H9 (cell line): ENCODE measurements around the gene RAD54L. TPM values are rescaled to one million over a fixed set of nuclear protein-coding genes. Genes with fewer than 3 reads are reported as not detected.

Source experiments
- DNase-seq: peaks from one replicate; pipeline ENCODE4 v3.0.0-alpha.2; 2017
- H2AFZ ChIP-seq: one replicate; pipeline ENCODE4 v1.6.1; 2013; ENCODE audit warnings: mild to moderate bottlenecking, low read length, control low read depth, moderate library complexity
- H2AK5ac ChIP-seq: 2 replicates; pipeline ENCODE4 v1.6.1; 2013; ENCODE audit warnings: low read length, control low read depth, mixed read lengths; ENCODE audit not compliant: insufficient read length
- H2BK120ac ChIP-seq: one replicate; pipeline ENCODE4 v1.6.1; 2013; ENCODE audit warnings: low read depth, mild to moderate bottlenecking, low read length, control low read depth, inconsistent platforms; ENCODE audit not compliant: poor library complexity, severe bottlenecking
- H2BK12ac ChIP-seq: 2 replicates; pipeline ENCODE4 v1.6.1; 2013; ENCODE audit warnings: low read length, control low read depth, mixed read lengths, low read depth; ENCODE audit not compliant: insufficient read length
- H2BK15ac ChIP-seq: 2 replicates; pipeline ENCODE4 v1.6.1; 2013; ENCODE audit warnings: low read depth, low read length, control low read depth
- H2BK20ac ChIP-seq: one replicate; pipeline ENCODE4 v1.6.1; 2013; ENCODE audit warnings: low read depth, mild to moderate bottlenecking, low read length, control low read depth, inconsistent platforms; ENCODE audit not compliant: poor library complexity, severe bottlenecking
- H2BK5ac ChIP-seq: 2 replicates; pipeline ENCODE4 v1.6.1; 2013; ENCODE audit warnings: low read length, control low read depth, mixed read lengths; ENCODE audit not compliant: insufficient read length
- H3K14ac ChIP-seq: 2 replicates; pipeline ENCODE4 v1.6.1; 2013; ENCODE audit warnings: low read length, control low read depth; ENCODE audit not compliant: insufficient read depth
- H3K18ac ChIP-seq: 2 replicates; pipeline ENCODE4 v1.6.1; 2013; ENCODE audit warnings: low read depth, mild to moderate bottlenecking, mixed read lengths, low read length, control low read depth; ENCODE audit not compliant: insufficient read length
- H3K23ac ChIP-seq: 2 replicates; pipeline ENCODE4 v1.6.1; 2013; ENCODE audit warnings: low read length, control low read depth, mixed read lengths, low read depth; ENCODE audit not compliant: insufficient read length
- H3K23me2 ChIP-seq: 2 replicates; pipeline ENCODE4 v1.6.1; 2013; ENCODE audit warnings: low read depth, mild to moderate bottlenecking, mixed read lengths, low read length, control low read depth; ENCODE audit not compliant: insufficient read length, poor library complexity, severe bottlenecking
- H3K27ac ChIP-seq: 2 replicates; pipeline ENCODE4 v1.5.1; 2013; ENCODE audit warnings: low read length, control low read depth, mixed read lengths, low read depth; ENCODE audit not compliant: insufficient read length
- H3K27me3 ChIP-seq: 2 replicates; pipeline ENCODE4 v1.6.1; 2013; ENCODE audit warnings: low read length, control low read depth, inconsistent platforms; ENCODE audit not compliant: insufficient read depth
- H3K4ac ChIP-seq: 2 replicates; pipeline ENCODE4 v1.6.1; 2013; ENCODE audit warnings: low read depth, mild to moderate bottlenecking, control low read depth, inconsistent platforms, low read length, moderate library complexity
- H3K4me1 ChIP-seq: 2 replicates; pipeline ENCODE4 v1.6.1; 2013; ENCODE audit warnings: low read length, control low read depth, inconsistent platforms; ENCODE audit not compliant: insufficient read depth
- H3K4me2 ChIP-seq: 2 replicates; pipeline ENCODE4 v1.6.1; 2013; ENCODE audit warnings: low read length, control low read depth, mixed read lengths; ENCODE audit not compliant: insufficient read length, insufficient read depth
- H3K56ac ChIP-seq: 2 replicates; pipeline ENCODE4 v1.6.1; 2013; ENCODE audit warnings: low read depth, mild to moderate bottlenecking, mixed read lengths, low read length, control low read depth; ENCODE audit not compliant: insufficient read length
- H3K79me1 ChIP-seq: 2 replicates; pipeline ENCODE4 v1.6.1; 2013; ENCODE audit warnings: low read depth, mild to moderate bottlenecking, moderate library complexity, low read length, control low read depth, inconsistent platforms; ENCODE audit not compliant: insufficient read depth, poor library complexity, severe bottlenecking
- H3K79me2 ChIP-seq: 2 replicates; pipeline ENCODE4 v1.6.1; 2013; ENCODE audit warnings: low read length, control low read depth, inconsistent platforms; ENCODE audit not compliant: insufficient read depth
- H3K9ac ChIP-seq: 2 replicates; pipeline ENCODE4 v1.6.1; 2013; ENCODE audit warnings: low read length, control low read depth, mixed read lengths; ENCODE audit not compliant: insufficient read length; ENCODE audit errors: extremely low read depth
- H3K9me3 ChIP-seq: one replicate; pipeline ENCODE4 v1.6.1; 2013; ENCODE audit warnings: low read depth, low read length, inconsistent platforms; ENCODE audit not compliant: control insufficient read depth
- H3T11ph ChIP-seq: one replicate; pipeline ENCODE4 v1.6.1; 2013; ENCODE audit warnings: mild to moderate bottlenecking, low read length, control low read depth, inconsistent platforms
- H4K20me1 ChIP-seq: one replicate; pipeline ENCODE4 v1.6.1; 2013; ENCODE audit not compliant: control insufficient read depth, insufficient read length, insufficient read depth
- H4K5ac ChIP-seq: 2 replicates; pipeline ENCODE4 v1.6.1; 2013; ENCODE audit warnings: low read depth, mild to moderate bottlenecking, mixed read lengths, low read length, control low read depth; ENCODE audit not compliant: insufficient read length
- H4K8ac ChIP-seq: replicated peaks from 2 replicates; pipeline ENCODE4 v1.6.1; 2013; ENCODE audit warnings: low read length, control low read depth, mixed read lengths, low read depth; ENCODE audit not compliant: insufficient read length
- H4K91ac ChIP-seq: 2 replicates; pipeline ENCODE4 v1.6.1; 2013; ENCODE audit warnings: low read depth, mild to moderate bottlenecking, moderate library complexity, mixed read lengths, low read length, control low read depth; ENCODE audit not compliant: insufficient read length
- H3K27ac Mint-ChIP-seq, 3 experiments: 2 replicates in 2 of 3; 3 replicates in 1 of 3; pipeline ENCODE4 v1.8.0; 2020 to 2021; ENCODE audit warnings: mixed read lengths in 3 of 3, mild to moderate bottlenecking in 1 of 3, moderate library complexity in 1 of 3
- H3K27me3 Mint-ChIP-seq: 2 replicates; pipeline ENCODE4 v1.8.0; 2021; ENCODE audit warnings: low read depth, mild to moderate bottlenecking, moderate library complexity, mixed read lengths
- H3K36me3 Mint-ChIP-seq, 3 experiments: 2 replicates in 2 of 3; 3 replicates in 1 of 3; pipeline ENCODE4 v1.8.0; 2020 to 2021; ENCODE audit warnings: low read depth in 3 of 3, mixed read lengths in 3 of 3; ENCODE audit not compliant: insufficient read depth in 1 of 3
- H3K4me1 Mint-ChIP-seq, 2 experiments: 2 replicates each; pipeline ENCODE4 v1.8.0; 2020; ENCODE audit warnings: mixed read lengths in 2 of 2
- H3K4me3 Mint-ChIP-seq, 2 experiments: 2 replicates in 1 of 2; 3 replicates in 1 of 2; pipeline ENCODE4 v1.8.0; 2020 to 2021; ENCODE audit warnings: mild to moderate bottlenecking in 2 of 2, mixed read lengths in 2 of 2, moderate library complexity in 1 of 2
- H3K9me3 Mint-ChIP-seq, 2 experiments: 2 replicates in 1 of 2; 3 replicates in 1 of 2; pipeline ENCODE4 v1.8.0; 2020; ENCODE audit warnings: mild to moderate bottlenecking in 2 of 2, mixed read lengths in 2 of 2, moderate library complexity in 1 of 2
- CTCF ChIP-seq: fragments of 200-600 bp; sonication (generic); conservative IDR thresholded peaks from 3 replicates; pipeline ENCODE4 v1.8.0; 2021; ENCODE audit warnings: antibody characterized with exemption, mild to moderate bottlenecking
- WGBS: extraction: QIAGEN DNeasy Blood & Tissue Kit; methylation state at CpG from one replicate; pipeline ENCODE4 v1.1.7; 2013; ENCODE audit warnings: missing lambda C conversion rate, low lambda C conversion rate, mixed read lengths; ENCODE audit not compliant: insufficient read length; ENCODE audit errors: extremely low coverage; 5-methylcytosine and 5-hydroxymethylcytosine counted together
- total RNA-seq: library from RNA; stranded (reverse); gene quantifications from 2 replicates; pipeline ENCODE4 v1.2.1, GENCODE V29; 2021

The RAD54L gene
- total RNA-seq, 1 experiment from 2014 or later: 43.4 TPM

- Histone ChIP-seq H4K20me1 (no peaks in the 10 kb centered on the region), H3K27me3 (no peaks in the 10 kb centered on the region), H2AFZ (no peak overlapping the region), H3K79me1 (no peaks in the 10 kb centered on the region), H4K5ac (no peak overlapping the region), H3T11ph (no peak overlapping the region), H2BK12ac (no peak overlapping the region), H3K4me2 (peak overlapping the region; percentile 82), H2AK5ac (no peak overlapping the region), H2BK20ac (no peak overlapping the region), H3K23me2 (peaks cover 15% of the 10 kb centered on the region), H3K14ac (no peak overlapping the region), H3K18ac (no peak overlapping the region), H2BK120ac (no peak overlapping the region), H3K4me1 (no peaks in the 10 kb centered on the region), H4K8ac (no peak overlapping the region), H3K27ac (no peak overlapping the region), H3K9me3 (no peaks in the 10 kb centered on the region), H2BK5ac (no peak overlapping the region), H3K23ac (no peak overlapping the region), H3K56ac (no peak overlapping the region), H3K9ac (no peak overlapping the region), H3K79me2 (no peaks in the 10 kb centered on the region), H2BK15ac (no peak overlapping the region), H3K4ac (no peak overlapping the region), H4K91ac (no peak overlapping the region)
- peaks cover 2% of the 10 kb centered on the region for H3K27me3 Mint-ChIP-seq
- H3K9me3 Mint-ChIP-seq: no peaks in the 10 kb centered on the region
- DNase-seq: no peak
- TF ChIP-seq CTCF: no peak
- peaks cover 0 to 2% (median 2%) of the 10 kb centered on the region in 3 experiments; a peak in 3 of 7 replicates for H3K36me3 Mint-ChIP-seq
- peak overlapping the region; percentile 84 to 96 for H3K4me3 Mint-ChIP-seq
- H3K27ac Mint-ChIP-seq: no peak overlapping the region; a peak in 1 of 7 replicates
- peaks cover 21 to 29% of the 10 kb centered on the region in 2 experiments for H3K4me1 Mint-ChIP-seq
- no CpG with 5 or more reads among the region's 5 CpGs for WGBS
Measured at GRCh38 chr1:46204406-46204742, 43.2 kb upstream of the RAD54L start.
